ENCODE results near the gene ADCYAP1R1. TPM values are rescaled to one million over a fixed set of nuclear protein-coding genes. Genes with fewer than 3 reads are reported as not detected.

Gene ADCYAP1R1
- total and polyA plus RNA-seq, 7 donors = 0.60 to 35.7 (median 18.2) TPM; not detected in 1

DNA sequence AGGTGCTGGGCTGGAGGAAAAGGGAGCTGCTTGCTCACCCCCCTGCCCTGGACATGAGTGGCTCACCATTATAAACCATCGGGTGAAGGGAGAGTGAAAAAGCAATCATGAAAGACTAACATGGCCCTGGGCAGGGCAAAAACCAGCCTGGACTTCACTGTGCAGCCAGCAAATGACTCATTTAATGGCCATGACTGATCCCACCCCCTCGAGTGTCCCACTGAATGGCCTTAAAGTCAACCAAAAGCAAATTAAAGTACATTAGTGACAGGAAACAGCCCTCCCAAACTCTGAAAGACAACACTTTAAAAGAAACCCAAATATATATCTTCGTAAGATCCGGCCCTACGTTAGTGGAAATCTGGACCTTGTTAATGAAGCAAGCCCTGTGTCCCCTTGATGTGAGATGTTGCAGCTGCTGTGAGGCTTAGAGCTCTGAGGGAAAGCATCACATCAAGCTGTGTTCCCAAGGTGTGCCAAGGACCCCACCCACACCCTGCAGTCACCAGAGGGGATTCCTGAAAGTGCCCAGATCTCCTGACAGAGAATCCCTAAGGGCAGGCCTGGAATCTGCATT, 31.2 kb downstream of the ADCYAP1R1 start:
- H3K9me3 ChIP-seq = no peaks in the 10 kb centered on the region
- 60 to 66% methylated on average over 5 of the region's 5 CpGs for WGBS, 2 donors
- H3K27me3 ChIP-seq = no peaks in the 10 kb centered on the region
- peak overlapping the region; percentile 31 to 68 (median 58) for H3K27ac ChIP-seq
- peaks cover 0 to 6% (median 0%) of the 10 kb centered on the region in 4 donors for H3K4me1 ChIP-seq
- peak; percentile 76 for DNase-seq
- TF ChIP-seq POLR2AphosphoS5 (IDR thresholded peaks at IDR 0.05) = peak; percentile 24 to 81 (median 64)
- TF ChIP-seq EP300 (IDR thresholded peaks at IDR 0.05) = no peak
- intact Hi-C loops (cut with DNase I) = no loop called here
- no peaks in the 10 kb centered on the region for H3K36me3 ChIP-seq
- H3K4me3 ChIP-seq = no peak overlapping the region

DNA sequence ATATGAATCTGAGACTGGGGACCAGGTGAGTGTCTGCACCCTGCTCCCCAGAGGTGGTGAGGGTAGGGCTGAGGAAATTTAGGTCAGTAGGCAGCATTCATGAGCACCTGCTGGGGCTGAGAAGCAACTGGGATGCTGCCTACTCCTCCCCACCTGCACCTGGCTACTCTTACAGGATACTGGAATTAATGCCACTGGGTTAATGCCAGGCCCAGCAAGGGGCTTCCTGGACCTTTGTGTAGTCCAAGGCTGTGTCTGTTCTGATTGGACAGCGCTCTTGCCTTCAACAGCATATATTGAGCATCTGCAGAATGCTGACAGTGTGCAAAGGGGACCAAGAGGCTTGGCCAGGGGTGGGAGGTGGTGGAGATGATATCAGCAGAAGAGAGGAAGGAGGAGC, 32.1 kb downstream of the ADCYAP1R1 start:
- Histone ChIP-seq H3K4me3 (no peak overlapping the region), H3K9me3 (no peaks in the 10 kb centered on the region), H3K4me1 (peaks cover 0 to 6% (median 0%) of the 10 kb centered on the region in 4 donors), H3K36me3 (no peaks in the 10 kb centered on the region), H3K27ac (no peak overlapping the region), H3K27me3 (no peaks in the 10 kb centered on the region)
- intact Hi-C loops (cut with DNase I) = no loop called here
- 86 to 89% methylated on average over 1 of the region's 1 CpG for WGBS, 2 donors
- TF ChIP-seq EP300 (IDR thresholded peaks at IDR 0.05) (no peak), POLR2A (IDR thresholded peaks at IDR 0.05) (no peak), POLR2AphosphoS5 (IDR thresholded peaks at IDR 0.05) (no peak)
- TF ChIP-seq, protein P1, sequence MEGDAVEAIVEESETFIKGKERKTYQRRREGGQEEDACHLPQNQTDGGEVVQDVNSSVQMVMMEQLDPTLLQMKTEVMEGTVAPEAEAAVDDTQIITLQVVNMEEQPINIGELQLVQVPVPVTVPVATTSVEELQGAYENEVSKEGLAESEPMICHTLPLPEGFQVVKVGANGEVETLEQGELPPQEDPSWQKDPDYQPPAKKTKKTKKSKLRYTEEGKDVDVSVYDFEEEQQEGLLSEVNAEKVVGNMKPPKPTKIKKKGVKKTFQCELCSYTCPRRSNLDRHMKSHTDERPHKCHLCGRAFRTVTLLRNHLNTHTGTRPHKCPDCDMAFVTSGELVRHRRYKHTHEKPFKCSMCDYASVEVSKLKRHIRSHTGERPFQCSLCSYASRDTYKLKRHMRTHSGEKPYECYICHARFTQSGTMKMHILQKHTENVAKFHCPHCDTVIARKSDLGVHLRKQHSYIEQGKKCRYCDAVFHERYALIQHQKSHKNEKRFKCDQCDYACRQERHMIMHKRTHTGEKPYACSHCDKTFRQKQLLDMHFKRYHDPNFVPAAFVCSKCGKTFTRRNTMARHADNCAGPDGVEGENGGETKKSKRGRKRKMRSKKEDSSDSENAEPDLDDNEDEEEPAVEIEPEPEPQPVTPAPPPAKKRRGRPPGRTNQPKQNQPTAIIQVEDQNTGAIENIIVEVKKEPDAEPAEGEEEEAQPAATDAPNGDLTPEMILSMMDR (IDR thresholded peaks at IDR 0.05) = no peak
- DNase-seq = peak; percentile 49

DNA sequence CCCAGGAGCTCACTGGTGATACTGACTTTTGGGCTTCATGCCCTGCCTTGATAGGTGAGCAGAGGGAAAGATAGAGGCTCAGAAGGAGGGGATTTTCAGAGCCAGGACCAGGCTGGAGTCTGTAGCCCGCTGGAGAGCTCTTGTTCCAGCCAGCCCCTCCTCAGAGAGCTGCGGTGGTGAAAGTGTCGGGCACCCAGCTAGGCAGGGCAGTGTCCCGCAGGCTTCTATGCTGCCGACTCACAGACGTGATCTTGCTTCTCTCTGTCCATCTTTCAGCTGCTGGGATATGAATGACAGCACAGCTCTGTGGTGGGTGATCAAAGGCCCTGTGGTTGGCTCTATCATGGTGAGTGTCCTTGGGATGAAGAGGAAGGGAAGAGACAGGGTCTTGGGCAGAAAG, 35.2 kb downstream of the ADCYAP1R1 start:
- Histone ChIP-seq H3K9me3 (no peaks in the 10 kb centered on the region), H3K36me3 (no peaks in the 10 kb centered on the region), H3K4me1 (peaks cover 0 to 6% (median 0%) of the 10 kb centered on the region in 4 donors), H3K27ac (no peak overlapping the region), H3K4me3 (no peak overlapping the region), H3K27me3 (no peaks in the 10 kb centered on the region)
- 76 to 83% methylated on average over 6 of the region's 6 CpGs for WGBS, 2 donors
- TF ChIP-seq EP300 (IDR thresholded peaks at IDR 0.05) (no peak), POLR2A (IDR thresholded peaks at IDR 0.05) (no peak)
- TF ChIP-seq, protein P1 (IDR thresholded peaks at IDR 0.05) = no peak
- intact Hi-C loops (cut with DNase I) = no loop called here
- peak; percentile 47 for DNase-seq

DNA sequence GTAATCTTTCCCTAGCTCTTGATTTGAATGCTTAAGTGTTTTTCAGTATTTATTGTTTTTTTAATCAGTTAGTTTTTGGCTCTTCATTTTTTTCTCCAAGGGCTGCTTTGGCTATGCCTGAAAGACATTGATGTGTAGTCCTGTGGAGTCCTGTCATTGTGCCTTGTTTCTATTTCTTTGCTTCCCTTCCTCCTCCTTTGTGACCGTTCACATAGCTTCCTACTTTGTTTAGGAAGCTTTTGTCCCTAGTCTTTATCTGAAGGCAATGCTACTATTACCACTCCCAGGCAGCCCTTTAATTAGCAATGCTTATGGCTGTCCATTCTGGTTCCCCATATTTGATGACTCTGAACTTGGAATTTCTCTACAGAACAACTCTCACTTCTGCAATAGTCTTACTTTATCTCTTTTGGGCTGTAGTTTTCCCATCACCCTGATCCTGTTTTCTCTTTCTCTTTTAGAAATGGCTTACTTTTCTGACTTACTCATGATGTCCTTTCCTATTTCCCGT, 39.9 kb downstream of the ADCYAP1R1 start:
- Histone ChIP-seq H3K4me1 (no peaks in the 10 kb centered on the region), H3K27ac (no peak overlapping the region), H3K9me3 (no peaks in the 10 kb centered on the region), H3K4me3 (no peak overlapping the region), H3K36me3 (no peaks in the 10 kb centered on the region), H3K27me3 (no peaks in the 10 kb centered on the region)
- WGBS, 2 donors = 60 to 67% methylated on average over 2 of the region's 2 CpGs
- TF ChIP-seq POLR2A (IDR thresholded peaks at IDR 0.05) = no peak
- TF ChIP-seq POLR2AphosphoS5 (IDR thresholded peaks at IDR 0.05) = no peak
- TF ChIP-seq, protein P1 (IDR thresholded peaks at IDR 0.05) = no peak
- no peak for TF ChIP-seq EP300 (IDR thresholded peaks at IDR 0.05)
- intact Hi-C loops (cut with DNase I) = no loop called here
- no peak for DNase-seq

DNA sequence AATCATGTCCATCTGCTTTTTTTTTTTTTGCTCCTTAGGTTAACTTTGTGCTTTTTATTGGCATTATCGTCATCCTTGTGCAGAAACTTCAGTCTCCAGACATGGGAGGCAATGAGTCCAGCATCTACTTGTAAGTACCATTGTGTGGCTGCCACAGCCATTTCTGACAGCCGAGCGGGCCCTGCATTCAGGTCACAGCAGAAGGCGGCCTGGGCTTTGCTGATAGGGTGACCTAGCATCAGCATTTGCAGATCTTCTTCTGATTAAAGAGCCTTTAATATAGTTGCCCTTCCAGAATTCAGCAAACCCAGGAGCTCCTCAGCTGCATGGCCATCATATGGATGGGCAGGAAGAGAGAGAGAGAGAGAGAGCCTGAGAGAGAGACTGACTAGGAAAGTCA, 40.5 kb downstream of the ADCYAP1R1 start:
- WGBS, 2 donors = 92 to 94% methylated on average over 4 of the region's 4 CpGs
- no peak for DNase-seq
- Histone ChIP-seq H3K27ac (no peak overlapping the region), H3K4me1 (no peaks in the 10 kb centered on the region), H3K9me3 (no peaks in the 10 kb centered on the region), H3K4me3 (no peak overlapping the region), H3K27me3 (no peaks in the 10 kb centered on the region), H3K36me3 (no peaks in the 10 kb centered on the region)
- TF ChIP-seq EP300 (IDR thresholded peaks at IDR 0.05) = no peak
- TF ChIP-seq, protein P1 (IDR thresholded peaks at IDR 0.05) = no peak
- TF ChIP-seq POLR2A (IDR thresholded peaks at IDR 0.05) = no peak
- intact Hi-C loops (cut with DNase I) = no loop called here
